GM13976 (cell line): ENCODE data around the gene ANO2.

Source experiments
- DNase-seq: peaks from one replicate; pipeline ENCODE4 v3.0.0; 2012; ENCODE audit warnings: low spot score
- in situ Hi-C: fragments of 300-500 bp; cut with MboI; formaldehyde crosslinking; loops from one replicate; pipeline ENCODE4 v1.12.0; 2022; ENCODE audit warnings: low sequenced_read_pairs, mixed read lengths, inconsistent platforms; ENCODE audit not compliant: unreplicated experiment
- TF ChIP-seq, protein P1 (sequence below): IDR thresholded peaks from 2 replicates; pipeline ENCODE4 v1.5.1; 2012; ENCODE audit warnings: borderline replicate concordance, mild to moderate bottlenecking; ENCODE audit not compliant: insufficient read depth; ENCODE audit errors: extremely low read depth, missing control alignments, control extremely low read depth

The ANO2 gene

DNA sequence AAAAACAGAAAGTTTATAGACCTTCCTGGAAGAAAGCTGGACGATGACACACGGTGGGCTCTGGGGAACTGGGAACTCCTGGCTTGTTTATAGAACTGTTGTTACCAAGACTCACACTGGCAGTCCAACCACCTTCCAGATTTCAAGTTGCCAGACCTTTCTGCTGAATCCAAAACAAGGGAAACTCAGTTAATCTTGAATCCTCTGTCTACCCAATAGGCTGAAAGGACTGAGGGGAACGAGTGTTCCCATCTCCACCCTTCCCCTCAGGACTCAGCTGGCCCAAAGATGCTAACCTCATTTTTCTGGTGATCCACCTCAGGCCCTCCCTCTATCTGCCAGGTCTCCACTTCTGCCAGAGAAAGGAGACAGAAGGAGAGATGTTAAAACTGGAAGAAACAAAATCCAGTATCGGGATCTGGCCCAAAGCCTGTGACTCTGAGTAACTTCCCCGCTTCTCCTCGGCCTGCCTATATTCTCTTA, 231.4 kb downstream of the ANO2 start:
- no peak for DNase-seq
- TF ChIP-seq, protein P1, sequence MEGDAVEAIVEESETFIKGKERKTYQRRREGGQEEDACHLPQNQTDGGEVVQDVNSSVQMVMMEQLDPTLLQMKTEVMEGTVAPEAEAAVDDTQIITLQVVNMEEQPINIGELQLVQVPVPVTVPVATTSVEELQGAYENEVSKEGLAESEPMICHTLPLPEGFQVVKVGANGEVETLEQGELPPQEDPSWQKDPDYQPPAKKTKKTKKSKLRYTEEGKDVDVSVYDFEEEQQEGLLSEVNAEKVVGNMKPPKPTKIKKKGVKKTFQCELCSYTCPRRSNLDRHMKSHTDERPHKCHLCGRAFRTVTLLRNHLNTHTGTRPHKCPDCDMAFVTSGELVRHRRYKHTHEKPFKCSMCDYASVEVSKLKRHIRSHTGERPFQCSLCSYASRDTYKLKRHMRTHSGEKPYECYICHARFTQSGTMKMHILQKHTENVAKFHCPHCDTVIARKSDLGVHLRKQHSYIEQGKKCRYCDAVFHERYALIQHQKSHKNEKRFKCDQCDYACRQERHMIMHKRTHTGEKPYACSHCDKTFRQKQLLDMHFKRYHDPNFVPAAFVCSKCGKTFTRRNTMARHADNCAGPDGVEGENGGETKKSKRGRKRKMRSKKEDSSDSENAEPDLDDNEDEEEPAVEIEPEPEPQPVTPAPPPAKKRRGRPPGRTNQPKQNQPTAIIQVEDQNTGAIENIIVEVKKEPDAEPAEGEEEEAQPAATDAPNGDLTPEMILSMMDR: no peak
- in situ Hi-C loops: no loop called here

DNA sequence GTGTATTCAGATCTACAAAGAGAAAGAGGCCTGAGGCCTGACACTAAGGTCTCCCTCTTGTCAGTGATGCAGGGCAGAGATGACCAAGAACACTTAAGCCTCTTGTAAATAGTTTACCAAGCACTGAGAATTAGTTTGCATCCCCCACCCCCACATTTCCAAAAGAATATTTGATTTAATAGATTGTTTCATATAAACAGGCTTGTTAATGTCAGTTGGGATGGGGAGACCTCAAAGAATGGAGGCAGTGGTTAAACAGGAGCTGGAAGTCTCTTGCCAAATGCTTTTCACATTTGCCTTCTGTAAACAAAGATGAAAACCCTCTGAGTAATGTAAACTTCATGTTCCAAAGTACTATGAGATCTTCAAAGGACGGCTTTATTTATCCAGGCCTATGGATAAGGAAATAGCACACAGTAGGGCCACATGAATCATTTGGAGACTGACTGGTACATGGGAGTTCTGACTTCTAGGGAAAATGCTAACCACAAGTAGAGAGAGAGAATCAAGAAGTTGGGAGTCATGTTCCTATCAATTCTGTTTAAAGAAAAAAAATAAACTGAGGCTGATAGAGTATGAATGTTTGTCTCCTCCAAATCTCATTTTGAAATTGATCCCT, 234.7 kb downstream of the ANO2 start:
- no peak for DNase-seq
- in situ Hi-C loops: no loop called here
- TF ChIP-seq, protein P1: no peak

DNA sequence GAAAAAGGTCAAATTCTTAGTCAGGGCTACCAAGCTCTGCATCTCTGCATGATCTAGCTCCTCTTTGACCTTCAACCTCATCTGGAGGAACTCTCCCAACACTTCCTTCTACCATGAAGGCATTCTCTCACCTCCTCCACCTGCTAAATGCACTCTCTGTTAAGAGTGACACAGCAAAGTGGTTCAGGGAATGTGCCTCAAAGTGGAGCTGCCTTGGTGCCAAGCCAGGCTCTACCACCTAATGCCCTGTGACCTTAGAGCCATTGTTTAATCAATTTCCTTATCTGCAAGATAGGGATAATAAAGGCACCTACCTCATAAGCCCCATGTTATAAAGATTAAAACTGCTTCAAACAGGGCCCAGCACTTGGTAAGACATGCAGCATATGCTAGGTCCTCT, 236.7 kb downstream of the ANO2 start:
- TF ChIP-seq, protein P1: no peak
- DNase-seq: no peak
- in situ Hi-C loops: no loop called here

DNA sequence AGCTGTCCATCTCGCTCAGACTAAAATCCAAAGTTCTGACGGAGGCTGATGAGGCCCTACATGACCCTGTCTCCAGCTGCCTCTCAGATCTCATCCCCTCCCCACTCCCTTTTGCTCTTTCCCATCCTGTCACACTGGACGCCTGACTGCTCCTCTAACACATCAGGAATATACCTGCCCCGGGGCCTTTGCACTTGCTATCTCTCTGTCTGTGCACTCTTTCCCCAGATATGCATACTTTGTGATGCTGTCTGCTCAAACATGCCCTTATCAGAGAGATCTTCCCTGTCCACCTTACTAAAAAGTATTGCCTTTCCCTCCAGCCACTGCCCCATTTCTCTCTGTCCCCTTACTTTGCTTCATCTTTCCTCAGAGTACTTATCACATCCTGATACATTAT, 238.8 kb downstream of the ANO2 start:
- TF ChIP-seq, protein P1: no peak
- in situ Hi-C loops: no loop called here

DNA sequence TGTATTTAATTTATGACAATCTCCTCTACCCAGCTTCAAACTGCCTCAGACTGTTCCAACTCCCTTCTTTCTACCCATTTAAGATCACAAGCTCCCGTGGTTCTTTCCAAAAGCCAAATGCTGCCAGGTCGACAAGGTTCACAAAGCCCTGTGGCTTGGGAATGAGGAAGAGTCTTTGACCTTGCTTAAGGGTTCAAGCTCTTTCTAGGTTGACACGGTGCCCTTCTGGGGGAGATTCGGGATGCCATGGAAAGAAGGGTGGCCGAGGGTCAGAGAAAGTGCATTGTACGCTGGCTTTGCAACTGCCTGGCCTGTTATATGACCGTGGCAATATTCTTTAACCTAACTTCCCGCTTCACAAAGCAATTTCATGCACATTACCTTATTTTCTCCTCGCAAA, 239.3 kb downstream of the ANO2 start:
- no peak for DNase-seq
- in situ Hi-C loops: no loop called here
- TF ChIP-seq, protein P1: no peak

More for the DNA sequence above, 238.8 kb downstream of the ANO2 start:
- DNase-seq: no peak

DNA sequence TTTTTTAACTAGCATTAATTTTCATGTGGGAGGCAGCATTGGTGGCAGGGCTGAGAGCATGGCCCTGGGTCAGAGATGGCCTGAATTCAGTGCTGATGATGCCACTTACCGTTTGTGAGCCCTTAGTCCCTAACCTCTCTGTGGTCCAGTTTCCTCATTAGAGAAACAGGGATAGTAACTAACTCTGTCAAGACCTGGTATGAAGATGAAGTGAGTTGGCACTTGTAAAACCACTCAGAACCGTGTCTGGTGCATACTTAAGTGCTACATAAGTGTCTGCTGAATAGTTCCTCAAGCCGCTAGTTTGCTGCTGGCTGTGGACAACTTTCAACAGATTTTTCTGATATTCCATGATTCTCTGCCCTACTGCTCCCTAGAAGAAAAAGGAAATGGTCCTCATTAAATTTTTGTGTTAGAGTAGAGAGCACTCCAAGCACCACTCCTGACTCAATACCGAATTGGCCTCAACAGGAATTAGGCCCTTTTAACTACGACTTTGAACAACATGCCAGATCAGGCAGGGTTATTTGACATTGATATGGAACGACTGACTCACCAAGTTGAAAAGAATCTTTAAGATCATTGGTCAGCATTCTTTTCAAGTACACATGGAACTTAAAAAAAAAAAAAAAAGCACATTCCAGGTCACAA, 250.2 kb downstream of the ANO2 start:
- TF ChIP-seq, protein P1: no peak
- no peak for DNase-seq
- in situ Hi-C loops: no loop called here
